ENCODE results near the gene RHOF.
"Not testable (repeated sequence)": the region's sequence is repeated elsewhere in the genome, so short reads cannot be mapped to it uniquely, and the experiment has no call there.

Gene RHOF

GRCh38 chr12:121773011-121773777, 20.3 kb downstream of the RHOF start:
- H3K27me3 ChIP-seq (ENCODE audit: control insufficient read depth, insufficient read depth, low read length): no peaks in the 10 kb centered on the region
- H3K9me3 ChIP-seq (ENCODE audit: control insufficient read depth, insufficient read depth, low read length): no peaks in the 10 kb centered on the region
- H3K36me3 ChIP-seq (ENCODE audit: control insufficient read depth, insufficient read depth, low read length): peaks cover 5% of the 10 kb centered on the region
- no peak overlapping the region for H3K4me3 ChIP-seq (ENCODE audit: low read depth, low read length)
- H3K9ac ChIP-seq (ENCODE audit: low read depth, low read length): no peak overlapping the region
- H3K4me1 ChIP-seq (ENCODE audit: control insufficient read depth, insufficient read depth, low read length): peaks cover 2% of the 10 kb centered on the region

DNA sequence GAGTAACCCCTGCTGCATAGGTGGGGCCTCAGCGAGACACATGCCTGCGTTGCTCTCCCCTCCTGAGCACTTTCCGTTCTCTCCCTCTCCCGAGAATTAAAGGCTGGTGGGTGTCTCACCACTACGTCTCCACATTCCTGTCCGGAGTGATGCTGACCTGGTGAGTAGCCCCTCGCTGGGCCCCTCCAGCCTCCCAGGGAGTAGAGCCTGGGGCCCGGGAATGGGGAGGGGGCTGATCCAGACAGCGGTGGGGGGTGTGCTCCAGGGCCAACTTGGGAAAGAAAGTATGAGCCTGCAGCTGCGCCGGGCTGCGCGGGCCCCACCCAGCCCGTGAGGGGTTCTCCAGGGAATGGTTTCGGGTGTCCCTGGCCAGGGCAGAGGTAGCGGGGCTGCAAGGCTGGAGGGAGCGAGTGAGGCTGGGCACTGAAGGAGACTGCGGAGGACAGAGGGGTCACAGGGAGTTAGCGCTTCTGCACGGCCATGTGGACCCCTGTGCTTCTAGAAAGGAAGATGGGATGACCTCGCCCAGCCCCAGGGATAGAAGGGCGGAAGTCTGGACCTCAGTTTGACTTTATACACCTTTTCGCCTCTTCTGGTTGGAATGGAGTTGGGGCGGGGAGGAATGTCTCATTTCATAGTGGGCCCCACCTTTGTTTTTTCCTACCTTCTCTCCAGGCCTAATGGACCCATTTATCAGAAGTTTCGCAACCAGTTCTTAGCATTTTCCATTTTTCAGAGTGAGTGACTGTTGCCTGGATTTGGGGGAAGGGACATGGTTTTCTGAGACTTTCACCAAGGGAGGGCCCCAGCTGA, 22.5 kb downstream of the RHOF start:
- no peaks in the 10 kb centered on the region for H3K9me3 ChIP-seq (ENCODE audit: control insufficient read depth, insufficient read depth, low read length)
- H3K9ac ChIP-seq (ENCODE audit: low read depth, low read length): peak overlapping the region; percentile 37
- H3K36me3 ChIP-seq (ENCODE audit: control insufficient read depth, insufficient read depth, low read length): peaks cover 4% of the 10 kb centered on the region
- no peak overlapping the region for H3K4me3 ChIP-seq (ENCODE audit: low read depth, low read length)
- no peaks in the 10 kb centered on the region for H3K27me3 ChIP-seq (ENCODE audit: control insufficient read depth, insufficient read depth, low read length)
- H3K4me1 ChIP-seq (ENCODE audit: control insufficient read depth, insufficient read depth, low read length): peaks cover 2% of the 10 kb centered on the region

DNA sequence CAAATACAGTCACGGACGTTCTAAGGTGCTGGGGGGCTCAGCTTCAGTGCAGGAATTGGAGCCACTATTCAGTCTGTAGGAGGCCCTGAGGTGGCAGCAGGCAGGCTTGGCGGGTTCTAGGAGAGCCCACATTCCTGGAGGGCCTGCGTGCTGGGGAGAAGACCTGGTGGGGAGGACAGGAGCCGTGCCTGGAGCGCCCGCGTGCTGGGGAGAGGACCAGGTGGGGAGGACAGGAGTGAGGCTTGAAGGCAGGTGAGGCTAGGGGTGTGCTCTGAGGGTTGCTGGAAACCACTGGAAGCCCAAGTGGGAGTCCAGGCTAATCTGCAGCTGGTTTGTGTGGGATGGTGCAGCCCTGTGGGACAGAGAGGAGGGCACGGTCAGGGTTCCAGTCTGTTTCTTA, 23.1 kb downstream of the RHOF start:
- no peaks in the 10 kb centered on the region for H3K9me3 ChIP-seq (ENCODE audit: control insufficient read depth, insufficient read depth, low read length)
- H3K36me3 ChIP-seq (ENCODE audit: control insufficient read depth, insufficient read depth, low read length): peaks cover 2% of the 10 kb centered on the region
- no peaks in the 10 kb centered on the region for H3K27me3 ChIP-seq (ENCODE audit: control insufficient read depth, insufficient read depth, low read length)
- peak overlapping the region; percentile 37 for H3K9ac ChIP-seq (ENCODE audit: low read depth, low read length)
- H3K4me1 ChIP-seq (ENCODE audit: control insufficient read depth, insufficient read depth, low read length): peaks cover 2% of the 10 kb centered on the region
- H3K4me3 ChIP-seq (ENCODE audit: low read depth, low read length): no peak overlapping the region

DNA sequence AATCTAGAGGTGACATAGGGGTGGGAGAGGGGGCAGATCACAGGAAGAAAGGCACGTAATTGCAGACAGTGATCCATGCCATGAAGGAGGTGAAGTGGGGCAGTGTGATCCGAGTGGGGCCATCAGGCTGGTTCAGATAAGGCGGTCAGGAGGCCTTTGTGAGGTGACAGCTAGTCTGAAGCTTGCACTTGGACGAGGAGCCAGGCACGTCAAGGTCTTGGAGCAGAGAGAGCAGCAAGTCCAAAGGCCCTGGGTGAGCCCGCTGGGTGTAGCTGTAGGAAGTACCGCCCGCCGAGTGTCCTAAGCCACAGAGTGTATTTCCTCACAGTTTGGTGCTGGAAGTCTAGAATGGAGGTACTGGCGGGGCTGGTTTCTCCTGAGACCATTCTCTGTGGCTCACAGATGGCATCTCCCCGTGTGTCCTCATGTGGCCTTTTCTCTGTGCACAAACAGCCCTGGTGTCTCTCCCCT, 23.6 kb downstream of the RHOF start:
- peaks cover 2% of the 10 kb centered on the region for H3K36me3 ChIP-seq (ENCODE audit: control insufficient read depth, insufficient read depth, low read length)
- no peak overlapping the region for H3K9ac ChIP-seq (ENCODE audit: low read depth, low read length)
- no peaks in the 10 kb centered on the region for H3K27me3 ChIP-seq (ENCODE audit: control insufficient read depth, insufficient read depth, low read length)
- H3K9me3 ChIP-seq (ENCODE audit: control insufficient read depth, insufficient read depth, low read length): no peaks in the 10 kb centered on the region
- H3K4me1 ChIP-seq (ENCODE audit: control insufficient read depth, insufficient read depth, low read length): peaks cover 2% of the 10 kb centered on the region
- H3K4me3 ChIP-seq (ENCODE audit: low read depth, low read length): no peak overlapping the region

DNA sequence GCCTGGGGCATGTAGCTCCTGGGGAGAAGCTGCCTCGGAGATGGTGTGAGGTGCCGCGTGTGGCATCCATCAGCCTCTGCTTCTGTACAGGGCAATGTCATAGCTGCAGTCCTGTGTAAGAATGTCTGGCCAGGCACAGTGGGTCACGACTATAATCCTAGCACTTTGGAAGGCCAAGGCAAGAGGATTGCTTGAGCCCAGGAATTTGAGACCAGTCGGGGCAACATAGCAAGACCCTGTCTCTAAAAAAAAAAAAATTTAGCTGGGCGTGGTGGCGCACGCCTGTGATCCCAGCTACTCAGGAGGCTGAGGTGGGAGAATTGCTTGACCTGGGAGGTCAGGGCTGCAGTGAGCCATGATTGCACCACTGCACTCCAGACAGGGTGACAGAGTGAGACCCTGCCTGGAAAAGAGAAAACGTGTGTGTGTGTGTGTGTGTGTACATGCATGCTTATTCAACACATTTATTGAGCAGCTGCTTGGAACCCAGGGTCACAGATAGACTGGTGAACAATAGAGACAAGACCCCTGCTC, 24.1 kb downstream of the RHOF start:
- H3K9ac ChIP-seq (ENCODE audit: low read depth, low read length): no peak overlapping the region
- peaks cover 2% of the 10 kb centered on the region for H3K36me3 ChIP-seq (ENCODE audit: control insufficient read depth, insufficient read depth, low read length)
- peaks cover 2% of the 10 kb centered on the region for H3K4me1 ChIP-seq (ENCODE audit: control insufficient read depth, insufficient read depth, low read length)
- no peaks in the 10 kb centered on the region for H3K9me3 ChIP-seq (ENCODE audit: control insufficient read depth, insufficient read depth, low read length)
- no peak overlapping the region for H3K4me3 ChIP-seq (ENCODE audit: low read depth, low read length)
- H3K27me3 ChIP-seq (ENCODE audit: control insufficient read depth, insufficient read depth, low read length): no peaks in the 10 kb centered on the region

DNA sequence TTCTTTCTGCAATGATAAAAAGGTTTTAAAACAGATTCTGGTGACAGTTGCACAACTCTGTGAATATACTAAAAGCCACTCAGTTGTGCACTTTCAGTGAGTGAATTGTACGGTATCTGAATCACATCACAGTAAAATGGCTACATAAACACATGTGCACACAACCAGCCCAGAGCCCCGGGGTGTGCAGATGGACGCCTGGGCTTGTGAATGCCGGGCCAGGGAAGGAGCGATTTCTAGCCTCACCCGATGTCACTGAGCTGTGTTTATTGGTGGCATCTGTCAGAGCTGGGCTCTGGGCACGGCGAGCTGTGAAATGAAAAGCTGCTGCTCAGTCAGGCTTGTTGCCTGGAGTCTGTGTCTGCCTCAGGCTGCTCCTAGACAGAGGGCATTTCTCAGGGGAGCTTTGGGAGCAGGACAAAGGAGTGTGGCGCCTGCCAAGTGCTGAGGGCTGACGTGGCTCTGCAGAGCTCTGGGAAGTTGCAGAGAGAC, 25.9 kb downstream of the RHOF start:
- Histone ChIP-seq H3K4me1 (ENCODE audit: control insufficient read depth, insufficient read depth, low read length) (peaks cover 2% of the 10 kb centered on the region), H3K4me3 (ENCODE audit: low read depth, low read length) (no peak overlapping the region), H3K27me3 (ENCODE audit: control insufficient read depth, insufficient read depth, low read length) (no peaks in the 10 kb centered on the region), H3K9ac (ENCODE audit: low read depth, low read length) (no peak overlapping the region), H3K9me3 (ENCODE audit: control insufficient read depth, insufficient read depth, low read length) (no peaks in the 10 kb centered on the region), H3K36me3 (ENCODE audit: control insufficient read depth, insufficient read depth, low read length) (peaks cover 8% of the 10 kb centered on the region)

- Histone ChIP-seq H3K36me3 (ENCODE audit: control insufficient read depth, insufficient read depth, low read length) (peaks cover 11% of the 10 kb centered on the region), H3K4me3 (ENCODE audit: low read depth, low read length) (no peak overlapping the region), H3K9ac (ENCODE audit: low read depth, low read length) (no peak overlapping the region), H3K9me3 (ENCODE audit: control insufficient read depth, insufficient read depth, low read length) (no peaks in the 10 kb centered on the region), H3K4me1 (ENCODE audit: control insufficient read depth, insufficient read depth, low read length) (peaks cover 2% of the 10 kb centered on the region), H3K27me3 (ENCODE audit: control insufficient read depth, insufficient read depth, low read length) (no peaks in the 10 kb centered on the region)
Observed at GRCh38 chr12:121766290-121767039, 27.0 kb downstream of the RHOF start.

DNA sequence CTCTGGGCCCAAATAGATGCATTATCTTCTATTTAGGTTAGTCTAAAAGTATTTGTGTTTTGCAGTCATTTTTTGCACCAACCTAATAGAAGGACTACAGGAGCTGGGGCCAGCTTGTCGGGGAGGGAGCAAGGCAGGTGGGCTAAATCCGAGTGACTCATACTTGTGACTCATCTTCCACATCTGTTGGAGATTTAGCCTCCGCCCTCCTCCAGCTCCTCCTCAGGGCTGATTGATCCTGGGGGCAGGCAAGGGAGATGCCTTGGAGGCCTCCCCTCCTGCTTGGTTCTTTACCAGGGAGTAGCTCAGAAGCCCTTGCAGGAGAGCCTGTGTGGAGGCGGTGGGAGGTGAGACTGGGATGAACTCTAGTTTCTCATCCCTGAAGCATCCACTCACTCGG, 27.9 kb downstream of the RHOF start:
- no peak overlapping the region for H3K4me3 ChIP-seq (ENCODE audit: low read depth, low read length)
- H3K36me3 ChIP-seq (ENCODE audit: control insufficient read depth, insufficient read depth, low read length): peaks cover 12% of the 10 kb centered on the region
- H3K4me1 ChIP-seq (ENCODE audit: control insufficient read depth, insufficient read depth, low read length): peaks cover 1% of the 10 kb centered on the region
- no peaks in the 10 kb centered on the region for H3K27me3 ChIP-seq (ENCODE audit: control insufficient read depth, insufficient read depth, low read length)
- no peak overlapping the region for H3K9ac ChIP-seq (ENCODE audit: low read depth, low read length)
- no peaks in the 10 kb centered on the region for H3K9me3 ChIP-seq (ENCODE audit: control insufficient read depth, insufficient read depth, low read length)

- Histone ChIP-seq H3K9ac (ENCODE audit: low read depth, low read length) (no peak overlapping the region), H3K9me3 (ENCODE audit: control insufficient read depth, insufficient read depth, low read length) (no peaks in the 10 kb centered on the region), H3K27me3 (ENCODE audit: control insufficient read depth, insufficient read depth, low read length) (no peaks in the 10 kb centered on the region), H3K36me3 (ENCODE audit: control insufficient read depth, insufficient read depth, low read length) (peaks cover 12% of the 10 kb centered on the region), H3K4me1 (ENCODE audit: control insufficient read depth, insufficient read depth, low read length) (no peaks in the 10 kb centered on the region), H3K4me3 (ENCODE audit: low read depth, low read length) (no peak overlapping the region)
Observed at GRCh38 chr12:121764808-121765207, 28.7 kb downstream of the RHOF start.

- no peaks in the 10 kb centered on the region for H3K9me3 ChIP-seq (ENCODE audit: control insufficient read depth, insufficient read depth, low read length)
- no peaks in the 10 kb centered on the region for H3K27me3 ChIP-seq (ENCODE audit: control insufficient read depth, insufficient read depth, low read length)
- peaks cover 12% of the 10 kb centered on the region for H3K36me3 ChIP-seq (ENCODE audit: control insufficient read depth, insufficient read depth, low read length)
- no peak overlapping the region for H3K4me3 ChIP-seq (ENCODE audit: low read depth, low read length)
- no peaks in the 10 kb centered on the region for H3K4me1 ChIP-seq (ENCODE audit: control insufficient read depth, insufficient read depth, low read length)
- H3K9ac ChIP-seq (ENCODE audit: low read depth, low read length): no peak overlapping the region
Observed at GRCh38 chr12:121762269-121762668, 31.2 kb downstream of the RHOF start.

DNA sequence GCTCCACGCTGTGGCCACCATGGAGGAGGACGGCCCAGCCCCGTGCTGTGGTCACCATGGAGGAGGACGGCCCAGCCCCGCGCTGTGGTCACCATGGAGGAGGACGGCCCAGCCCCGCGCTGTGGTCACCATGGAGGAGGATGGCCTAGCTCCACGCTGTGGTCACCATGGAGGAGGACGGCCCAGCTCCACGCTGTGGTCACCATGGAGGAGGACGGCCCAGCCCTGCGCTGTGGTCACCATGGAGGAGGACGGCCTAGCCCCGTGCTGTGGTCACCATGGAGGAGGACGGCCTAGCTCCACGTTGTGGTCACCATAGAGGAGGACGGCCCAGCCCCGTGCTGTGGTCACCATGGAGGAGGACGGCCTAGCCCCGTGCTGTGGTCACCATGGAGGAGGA, 35.0 kb downstream of the RHOF start:
- not testable (repeated sequence) for H3K27me3 ChIP-seq (ENCODE audit: control insufficient read depth, insufficient read depth, low read length); H3K9ac ChIP-seq (ENCODE audit: low read depth, low read length); H3K4me3 ChIP-seq (ENCODE audit: low read depth, low read length); H3K4me1 ChIP-seq (ENCODE audit: control insufficient read depth, insufficient read depth, low read length); H3K36me3 ChIP-seq (ENCODE audit: control insufficient read depth, insufficient read depth, low read length); H3K9me3 ChIP-seq (ENCODE audit: control insufficient read depth, insufficient read depth, low read length)
